Keratinocyte (primary cell): ENCODE results near the gene CTSD. TPM values are rescaled to one million over a fixed set of nuclear protein-coding genes. Genes with fewer than 3 reads are reported as not detected.

Experiments
- DNase-seq: peaks from one replicate; pipeline ENCODE4 v3.0.0-alpha.2; 2011; ENCODE audit warnings: low read depth, missing footprints, low spot score
- FAIRE-seq: peaks from 2 replicates; lab custom pipeline; 2011; peaks lifted over from hg19 to GRCh38; lab: Jason Lieb, UNC
- H2AFZ ChIP-seq: 2 replicates; pipeline ENCODE4 v1.6.0; 2012; ENCODE audit warnings: low read length, control low read depth, inconsistent platforms; ENCODE audit not compliant: control insufficient read depth
- H3K27ac ChIP-seq: 2 replicates; pipeline ENCODE4 v1.5.1; 2011; ENCODE audit warnings: low read length; ENCODE audit not compliant: control insufficient read depth, insufficient read depth
- H3K27me3 ChIP-seq: 3 replicates; pipeline ENCODE4 v1.6.0; 2011; ENCODE audit warnings: low read length; ENCODE audit not compliant: control insufficient read depth, insufficient read depth; ENCODE audit errors: extremely low read depth
- H3K36me3 ChIP-seq, 2 experiments: 2 replicates in 1 of 2; 3 replicates in 1 of 2; pipeline ENCODE4 v1.5.1; 2011; ENCODE audit warnings: low read length in 2 of 2, mild to moderate bottlenecking in 1 of 2; ENCODE audit not compliant: control insufficient read depth in 2 of 2, insufficient read depth in 2 of 2; ENCODE audit errors: extremely low read depth in 1 of 2
- H3K4me1 ChIP-seq: 3 replicates; pipeline ENCODE4 v1.5.1; 2011; ENCODE audit warnings: low read length; ENCODE audit not compliant: control insufficient read depth, insufficient read depth; ENCODE audit errors: extremely low read depth
- H3K4me2 ChIP-seq: 3 replicates; pipeline ENCODE4 v1.6.0; 2011; ENCODE audit warnings: low read depth, low read length; ENCODE audit not compliant: control insufficient read depth, insufficient read depth; ENCODE audit errors: extremely low read depth
- H3K4me3 ChIP-seq, 3 experiments: fragments of 200-600 bp in 1 of 3; sonication (generic) in 1 of 3; 2 replicates in 2 of 3; 3 replicates in 1 of 3; pipeline ENCODE4 v1.5.1; 2011 to 2016; ENCODE audit warnings: low read length in 3 of 3, mild to moderate bottlenecking in 3 of 3, control low read depth in 2 of 3, inconsistent platforms in 1 of 3, low read depth in 1 of 3, mixed read lengths in 1 of 3, mixed run types in 1 of 3, moderate library complexity in 1 of 3; ENCODE audit not compliant: control insufficient read depth in 2 of 3, insufficient read depth in 2 of 3; ENCODE audit errors: extremely low read depth in 1 of 3
- H3K79me2 ChIP-seq: 2 replicates; pipeline ENCODE4 v1.6.0; 2012; ENCODE audit warnings: low read length; ENCODE audit not compliant: control insufficient read depth, insufficient read depth
- H3K9ac ChIP-seq: 3 replicates; pipeline ENCODE4 v1.6.0; 2011; ENCODE audit warnings: low read length; ENCODE audit not compliant: control insufficient read depth, insufficient read depth; ENCODE audit errors: extremely low read depth
- H3K9me1 ChIP-seq: 3 replicates; pipeline ENCODE4 v1.6.0; 2011; ENCODE audit warnings: low read length; ENCODE audit not compliant: control insufficient read depth, insufficient read depth; ENCODE audit errors: extremely low read depth
- H3K9me3 ChIP-seq: 2 replicates; pipeline ENCODE4 v1.5.1; 2012; ENCODE audit warnings: low read depth, low read length; ENCODE audit not compliant: control insufficient read depth
- H4K20me1 ChIP-seq: 3 replicates; pipeline ENCODE4 v1.6.0; 2011; ENCODE audit warnings: low read length; ENCODE audit not compliant: control insufficient read depth, insufficient read depth; ENCODE audit errors: extremely low read depth
- CTCF ChIP-seq, 3 experiments: IDR thresholded peaks in 1 of 3; conservative IDR thresholded peaks in 1 of 3; optimal IDR thresholded peaks in 1 of 3; 2 replicates in 2 of 3; 3 replicates in 1 of 3; pipeline versions ENCODE3 to v1.5.1; 2011; ENCODE audit warnings: low read length in 3 of 3, mild to moderate bottlenecking in 3 of 3, moderate library complexity in 2 of 3, control low read depth in 1 of 3, inconsistent platforms in 1 of 3; ENCODE audit not compliant: insufficient read depth in 2 of 3; ENCODE audit errors: extremely low read depth in 1 of 3
- EZH2 ChIP-seq: IDR thresholded peaks from one replicate; pipeline ENCODE4 v1.6.1; 2012; ENCODE audit warnings: inconsistent platforms, mild to moderate bottlenecking, low read length, moderate library complexity
- dilution Hi-C: fragments of 300-500 bp; cut with MboI; formaldehyde crosslinking; loops from one replicate; pipeline ENCODE4 v1.7.0; 2020; ENCODE audit warnings: low sequenced_read_pairs; ENCODE audit not compliant: extremely low pct_ligation_motif_present
- polyA plus RNA-seq, 5 experiments: library from polyadenylated mRNA; depleted of rRNA in 3 of 5; stranded (reverse) in 3 of 5; stranded (forward) in 1 of 5; unstranded in 1 of 5; fragments of >200 nt; gene quantifications; 1 replicate in 1 of 5; 2 replicates in 3 of 5; 3 replicates in 1 of 5; pipeline versions ENCODE4 v1.2.1 to v1.2.3, GENCODE V29; 2011 to 2012; ENCODE audit warnings: missing spikeins in 2 of 5, low read depth in 1 of 5, low replicate concordance in 1 of 5

CTSD gene
- polyA plus RNA-seq, 1 donor (not counting 4 experiments of a cell fraction or from before 2014, with no cell fraction given), result 152 TPM

DNA sequence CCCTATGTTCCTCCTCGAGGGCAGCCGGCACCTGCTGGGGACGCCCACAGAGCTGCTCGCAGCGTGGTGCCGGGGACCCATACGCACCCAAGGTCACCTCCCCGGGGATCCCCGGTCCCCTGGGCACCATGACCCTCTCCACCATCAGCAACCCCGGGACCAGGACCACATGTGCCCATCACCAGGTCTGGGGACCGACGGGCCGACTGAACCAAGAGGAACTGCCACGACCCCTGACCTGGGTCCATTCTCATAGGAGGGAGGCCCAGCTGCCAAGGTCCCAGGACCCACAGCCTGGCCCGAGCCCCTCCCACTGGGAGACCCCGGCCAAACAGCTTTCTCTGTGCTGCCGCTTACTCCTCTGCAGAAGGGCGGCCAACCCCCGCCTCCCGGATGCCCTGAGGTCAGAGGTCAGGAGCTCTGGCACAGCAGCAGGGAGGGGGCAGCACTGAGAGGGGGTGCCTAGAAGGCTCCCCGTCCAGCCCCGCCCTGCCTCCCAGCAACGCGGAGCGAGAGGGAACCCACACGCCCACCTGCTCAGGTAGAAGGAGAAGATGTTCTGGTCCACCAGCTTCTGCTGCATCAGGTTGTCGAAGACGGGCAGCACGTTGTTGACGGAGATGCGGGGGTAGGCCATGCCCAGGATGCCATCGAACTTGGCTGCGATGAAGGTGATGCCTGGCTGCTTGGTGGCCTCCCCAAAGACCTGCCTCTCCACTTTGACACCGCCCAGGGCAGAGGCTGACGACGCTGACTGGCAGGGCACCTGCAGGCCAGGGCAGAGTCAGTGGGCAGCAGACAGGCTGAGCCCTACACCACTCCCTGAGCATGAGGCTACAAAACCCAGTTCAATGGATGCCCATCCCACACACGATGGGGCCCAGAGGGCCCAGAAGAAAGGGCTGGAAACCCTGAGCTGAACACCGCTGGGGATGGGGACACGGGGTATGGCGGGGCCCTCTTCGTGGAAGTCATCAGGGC lies 6.6 kb downstream of the CTSD start:
- Histone ChIP-seq H4K20me1 (no peaks in the 10 kb centered on the region), H3K4me2 (no peak overlapping the region), H2AFZ (no peak overlapping the region), H3K27ac (no peak overlapping the region), H3K4me3 (no peak overlapping the region), H3K9ac (no peak overlapping the region), H3K4me1 (peaks cover under 1% of the 10 kb centered on the region), H3K36me3 (peaks cover 8 to 36% of the 10 kb centered on the region in 2 experiments), H3K9me3 (no peaks in the 10 kb centered on the region), H3K9me1 (no peaks in the 10 kb centered on the region), H3K27me3 (no peaks in the 10 kb centered on the region), H3K79me2 (no peaks in the 10 kb centered on the region)
- no peak for FAIRE-seq
- TF ChIP-seq EZH2 (no peak), CTCF (optimal IDR thresholded peaks at IDR 0.05 in 1 of 3, IDR thresholded peaks at IDR 0.05 in 1 of 3, conservative IDR thresholded peaks at IDR 0.05 in 1 of 3; ENCODE audit: extremely low read depth in 1 of 3, insufficient read depth in 2 of 3, low read length in 3 of 3) (no peak)
- dilution Hi-C loops, result no loop called here
- DNase-seq, result no peak

DNA sequence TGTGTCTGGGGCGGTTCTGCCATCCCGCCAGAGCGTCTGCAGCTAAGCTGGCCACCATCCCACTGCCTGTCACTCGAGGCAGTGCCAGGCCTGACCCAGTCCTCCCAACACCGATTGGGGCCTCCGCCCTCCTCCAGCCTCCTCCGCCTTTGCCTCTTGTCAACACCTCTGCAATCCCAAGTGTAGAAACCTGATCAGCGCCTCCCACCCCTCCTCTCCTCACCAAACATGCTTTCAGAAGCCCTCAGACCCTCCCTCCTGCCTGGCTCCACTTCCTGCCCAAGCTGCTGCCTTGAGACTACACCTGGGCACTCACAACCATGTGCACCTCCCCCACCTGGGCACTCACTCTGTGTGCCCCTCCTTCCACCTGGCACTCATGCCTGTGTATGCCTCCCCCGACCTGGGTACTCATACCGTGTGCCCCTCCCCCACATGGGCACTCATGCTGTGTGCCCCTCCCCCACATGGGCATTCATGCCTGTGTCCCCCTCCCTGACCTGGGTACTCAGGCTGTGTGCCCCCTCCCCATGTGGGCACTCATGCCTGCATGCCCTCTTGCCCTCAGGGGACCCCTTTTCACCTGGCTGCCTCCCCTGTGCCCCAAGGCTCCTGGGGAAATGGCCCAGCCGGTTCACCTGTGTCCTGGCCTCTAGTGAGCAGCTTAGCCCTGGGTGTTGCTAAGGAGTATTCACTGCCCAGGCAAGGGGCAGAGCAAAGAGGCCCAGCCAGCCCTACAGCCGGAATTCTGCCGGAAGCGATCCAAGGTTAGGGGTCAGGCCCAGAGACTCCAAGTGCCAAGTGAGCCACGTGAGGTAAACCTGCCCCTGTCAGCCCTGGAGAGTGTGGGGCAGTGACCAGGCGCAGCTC lies 7.8 kb downstream of the CTSD start:
- no peaks in the 10 kb centered on the region for H3K9me3 ChIP-seq
- no peak for DNase-seq
- dilution Hi-C loops, result no loop called here
- peaks cover 8 to 36% of the 10 kb centered on the region in 2 experiments for H3K36me3 ChIP-seq
- H3K27me3 ChIP-seq, result no peaks in the 10 kb centered on the region
- no peak overlapping the region for H3K9ac ChIP-seq
- FAIRE-seq, result no peak
- no peaks in the 10 kb centered on the region for H3K4me1 ChIP-seq
- no peak overlapping the region for H3K4me2 ChIP-seq
- H3K9me1 ChIP-seq, result no peaks in the 10 kb centered on the region
- H3K4me3 ChIP-seq, result no peak overlapping the region
- no peak overlapping the region for H3K27ac ChIP-seq
- H2AFZ ChIP-seq, result no peak overlapping the region
- TF ChIP-seq EZH2, result no peak
- TF ChIP-seq CTCF (optimal IDR thresholded peaks at IDR 0.05 in 1 of 3, IDR thresholded peaks at IDR 0.05 in 1 of 3, conservative IDR thresholded peaks at IDR 0.05 in 1 of 3; ENCODE audit: extremely low read depth in 1 of 3, insufficient read depth in 2 of 3, low read length in 3 of 3), result no peak
- H3K79me2 ChIP-seq, result no peaks in the 10 kb centered on the region
- H4K20me1 ChIP-seq, result no peaks in the 10 kb centered on the region
